HepG2 (cell line): ENCODE results near the gene HMHB1. TPM values are rescaled to one million over a fixed set of nuclear protein-coding genes. Genes with fewer than 3 reads are reported as not detected.

Source experiments
- ARNTL ChIP-seq: sonication (generic); formaldehyde crosslinking; IDR thresholded peaks from 2 replicates; pipeline ENCODE4 v1.4.0; 2020; ENCODE audit warnings: mild to moderate bottlenecking, missing genetic modification reagents
- ATF1 ChIP-seq: IDR thresholded peaks from 2 replicates; pipeline ENCODE4 v1.6.1; 2016; ENCODE audit warnings: mild to moderate bottlenecking, control low read depth
- NPAS2 ChIP-seq: sonication (generic); formaldehyde crosslinking; IDR thresholded peaks from 2 replicates; pipeline ENCODE4 v1.8.0; 2022; ENCODE audit warnings: mild to moderate bottlenecking, missing genetic modification reagents, borderline replicate concordance
- RCOR2 ChIP-seq: IDR thresholded peaks from 2 replicates; pipeline ENCODE4 v1.6.1; 2016; ENCODE audit warnings: missing biosample characterization, missing genetic modification reagents
- SAP130 ChIP-seq: IDR thresholded peaks from 2 replicates; pipeline ENCODE4 v1.6.1; 2016; ENCODE audit warnings: low read depth
- TGIF2 ChIP-seq: IDR thresholded peaks from 2 replicates; pipeline ENCODE4 v1.6.1; 2016; ENCODE audit warnings: control low read depth, missing compliant biosample characterization
- ZMYM4 ChIP-seq: sonication (generic); formaldehyde crosslinking; IDR thresholded peaks from 2 replicates; pipeline ENCODE4 v1.8.1; 2023; ENCODE audit warnings: mild to moderate bottlenecking, missing genetic modification reagents
- ZNF224 ChIP-seq: sonication (generic); formaldehyde crosslinking; IDR thresholded peaks from 2 replicates; pipeline ENCODE4 v1.5.0; 2020; ENCODE audit warnings: mild to moderate bottlenecking, missing genetic modification reagents
- ZNF720 ChIP-seq: sonication (generic); formaldehyde crosslinking; IDR thresholded peaks from 2 replicates; pipeline ENCODE4 v1.4.0; 2020; ENCODE audit warnings: missing genetic modification reagents
- polyA plus RNA-seq, 8 experiments: library from polyadenylated mRNA; depleted of rRNA in 3 of 8; stranded (reverse) in 7 of 8; unstranded in 1 of 8; fragments of >200 nt; fragmentation: Illumina TruSeq in 4 of 8; extraction: Trizol in 4 of 8; gene quantifications; 2 replicates each; pipeline versions ENCODE4 v1.2.1 to v1.2.3, GENCODE V29; 2011 to 2016; ENCODE audit warnings: low read depth in 4 of 8, missing spikeins in 1 of 8, mixed read lengths in 1 of 8; ENCODE audit not compliant: insufficient read depth in 1 of 8
- total RNA-seq, 5 experiments: library from RNA; depleted of rRNA; stranded (reverse); fragments of >200 nt; fragmentation: Illumina TruSeq; extraction: Trizol; gene quantifications; 2 replicates each; pipeline ENCODE4 v1.2.3, GENCODE V29; 2016; ENCODE audit warnings: low read depth in 1 of 5
- TF ChIP-seq, protein P1 (sequence below): sonication (generic); formaldehyde crosslinking; IDR thresholded peaks from 2 replicates; pipeline ENCODE4 v1.4.0; 2020; ENCODE audit warnings: missing genetic modification reagents
- TF ChIP-seq, protein P2 (sequence below), 2 experiments: sonication (generic) in 1 of 2; formaldehyde crosslinking in 1 of 2; IDR thresholded peaks; 2 replicates each; pipeline versions ENCODE4 v1.4.0 to v1.6.1; 2016 to 2020; ENCODE audit warnings: borderline replicate concordance in 1 of 2, low read depth in 1 of 2, mild to moderate bottlenecking in 1 of 2, missing genetic modification reagents in 1 of 2
- TF ChIP-seq, protein P3 (sequence below): IDR thresholded peaks from 2 replicates; pipeline ENCODE4 v1.6.1; 2016; ENCODE audit warnings: mild to moderate bottlenecking
- TF ChIP-seq, protein P4 (sequence below): sonication (generic); formaldehyde crosslinking; IDR thresholded peaks from 2 replicates; pipeline ENCODE4 v1.5.1; 2020; ENCODE audit warnings: mild to moderate bottlenecking, missing genetic modification reagents, moderate library complexity
- TF ChIP-seq, protein P5 (sequence below): fragments of 450-650 bp; IDR thresholded peaks from 2 replicates; pipeline ENCODE4 v1.6.1; 2016

Gene HMHB1
- total and polyA plus RNA-seq, 2 of the 13 experiments (the other 11 are each of a cell fraction or from before 2014, with no cell fraction given) = not detected

DNA sequence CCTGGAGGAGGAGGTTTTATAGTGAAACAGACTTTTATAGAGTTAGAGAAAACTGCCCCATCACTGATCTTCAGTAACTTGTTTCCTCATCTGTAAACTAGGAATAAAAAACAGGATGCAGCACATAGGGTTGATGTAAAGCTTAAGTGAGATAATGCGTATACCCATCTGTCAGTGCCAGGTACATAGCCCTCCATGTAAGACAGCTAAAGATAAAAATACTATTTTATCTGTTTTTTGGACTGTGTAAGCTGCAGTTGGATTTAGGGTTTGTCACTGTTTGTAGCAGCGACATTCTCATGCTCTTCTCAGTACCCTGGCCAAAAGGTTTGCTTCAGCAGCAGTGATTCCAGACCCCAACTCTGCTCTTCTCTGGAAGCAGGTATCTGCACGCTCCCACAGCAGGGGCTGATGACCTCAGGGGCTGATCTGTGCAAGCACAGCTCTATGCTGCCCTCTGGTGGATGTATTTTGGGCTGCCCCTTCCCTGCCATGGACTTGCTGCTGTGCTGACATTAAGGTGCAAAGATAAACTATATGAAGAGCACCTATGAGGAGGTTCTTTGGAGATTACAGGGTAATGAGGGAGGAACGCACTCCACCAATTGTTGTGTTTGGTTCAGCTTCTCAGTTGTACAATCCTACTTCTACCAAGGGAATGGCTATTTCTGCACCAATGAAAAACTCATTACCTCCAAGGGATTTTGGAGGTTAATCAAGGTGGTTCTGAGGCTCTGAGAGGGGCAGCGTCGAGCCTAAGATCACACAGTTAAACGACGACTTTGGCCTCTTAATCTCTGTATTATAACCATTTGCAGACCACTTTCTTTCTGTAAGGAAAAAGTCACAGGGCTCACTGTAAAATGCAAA, 13.1 kb downstream of the HMHB1 start (continued):
- TF ChIP-seq, protein P1, sequence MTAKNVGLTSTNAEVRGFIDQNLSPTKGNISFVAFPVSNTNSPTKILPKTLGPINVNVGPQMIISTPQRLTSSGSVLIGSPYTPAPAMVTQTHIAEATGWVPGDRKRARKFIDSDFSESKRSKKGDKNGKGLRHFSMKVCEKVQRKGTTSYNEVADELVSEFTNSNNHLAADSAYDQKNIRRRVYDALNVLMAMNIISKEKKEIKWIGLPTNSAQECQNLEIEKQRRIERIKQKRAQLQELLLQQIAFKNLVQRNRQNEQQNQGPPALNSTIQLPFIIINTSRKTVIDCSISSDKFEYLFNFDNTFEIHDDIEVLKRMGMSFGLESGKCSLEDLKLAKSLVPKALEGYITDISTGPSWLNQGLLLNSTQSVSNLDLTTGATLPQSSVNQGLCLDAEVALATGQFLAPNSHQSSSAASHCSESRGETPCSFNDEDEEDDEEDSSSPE (CRISPR knock-in tag) = no peak
- TF ChIP-seq, protein P2, sequence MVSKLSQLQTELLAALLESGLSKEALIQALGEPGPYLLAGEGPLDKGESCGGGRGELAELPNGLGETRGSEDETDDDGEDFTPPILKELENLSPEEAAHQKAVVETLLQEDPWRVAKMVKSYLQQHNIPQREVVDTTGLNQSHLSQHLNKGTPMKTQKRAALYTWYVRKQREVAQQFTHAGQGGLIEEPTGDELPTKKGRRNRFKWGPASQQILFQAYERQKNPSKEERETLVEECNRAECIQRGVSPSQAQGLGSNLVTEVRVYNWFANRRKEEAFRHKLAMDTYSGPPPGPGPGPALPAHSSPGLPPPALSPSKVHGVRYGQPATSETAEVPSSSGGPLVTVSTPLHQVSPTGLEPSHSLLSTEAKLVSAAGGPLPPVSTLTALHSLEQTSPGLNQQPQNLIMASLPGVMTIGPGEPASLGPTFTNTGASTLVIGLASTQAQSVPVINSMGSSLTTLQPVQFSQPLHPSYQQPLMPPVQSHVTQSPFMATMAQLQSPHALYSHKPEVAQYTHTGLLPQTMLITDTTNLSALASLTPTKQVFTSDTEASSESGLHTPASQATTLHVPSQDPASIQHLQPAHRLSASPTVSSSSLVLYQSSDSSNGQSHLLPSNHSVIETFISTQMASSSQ (IDR thresholded peaks at IDR 0.05; ENCODE audit: low read depth) = no peak
- TF ChIP-seq, protein P2 (CRISPR knock-in tag; IDR thresholded peaks at IDR 0.05; ENCODE audit: borderline replicate concordance) = no peak
- no peak for TF ChIP-seq SAP130 (CRISPR knock-in tag)
- TF ChIP-seq TGIF2 (CRISPR knock-in tag) = no peak
- TF ChIP-seq NPAS2 (CRISPR knock-in tag) = no peak
- TF ChIP-seq, protein P3, sequence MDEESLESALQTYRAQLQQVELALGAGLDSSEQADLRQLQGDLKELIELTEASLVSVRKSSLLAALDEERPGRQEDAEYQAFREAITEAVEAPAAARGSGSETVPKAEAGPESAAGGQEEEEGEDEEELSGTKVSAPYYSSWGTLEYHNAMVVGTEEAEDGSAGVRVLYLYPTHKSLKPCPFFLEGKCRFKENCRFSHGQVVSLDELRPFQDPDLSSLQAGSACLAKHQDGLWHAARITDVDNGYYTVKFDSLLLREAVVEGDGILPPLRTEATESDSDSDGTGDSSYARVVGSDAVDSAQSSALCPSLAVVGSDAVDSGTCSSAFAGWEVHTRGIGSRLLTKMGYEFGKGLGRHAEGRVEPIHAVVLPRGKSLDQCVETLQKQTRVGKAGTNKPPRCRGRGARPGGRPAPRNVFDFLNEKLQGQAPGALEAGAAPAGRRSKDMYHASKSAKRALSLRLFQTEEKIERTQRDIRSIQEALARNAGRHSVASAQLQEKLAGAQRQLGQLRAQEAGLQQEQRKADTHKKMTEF (CRISPR knock-in tag) = 0 out of 2 replicates have a peak, but pooled peaks have one; percentile 53
- no peak for TF ChIP-seq ATF1 (CRISPR knock-in tag)
- TF ChIP-seq, protein P4, sequence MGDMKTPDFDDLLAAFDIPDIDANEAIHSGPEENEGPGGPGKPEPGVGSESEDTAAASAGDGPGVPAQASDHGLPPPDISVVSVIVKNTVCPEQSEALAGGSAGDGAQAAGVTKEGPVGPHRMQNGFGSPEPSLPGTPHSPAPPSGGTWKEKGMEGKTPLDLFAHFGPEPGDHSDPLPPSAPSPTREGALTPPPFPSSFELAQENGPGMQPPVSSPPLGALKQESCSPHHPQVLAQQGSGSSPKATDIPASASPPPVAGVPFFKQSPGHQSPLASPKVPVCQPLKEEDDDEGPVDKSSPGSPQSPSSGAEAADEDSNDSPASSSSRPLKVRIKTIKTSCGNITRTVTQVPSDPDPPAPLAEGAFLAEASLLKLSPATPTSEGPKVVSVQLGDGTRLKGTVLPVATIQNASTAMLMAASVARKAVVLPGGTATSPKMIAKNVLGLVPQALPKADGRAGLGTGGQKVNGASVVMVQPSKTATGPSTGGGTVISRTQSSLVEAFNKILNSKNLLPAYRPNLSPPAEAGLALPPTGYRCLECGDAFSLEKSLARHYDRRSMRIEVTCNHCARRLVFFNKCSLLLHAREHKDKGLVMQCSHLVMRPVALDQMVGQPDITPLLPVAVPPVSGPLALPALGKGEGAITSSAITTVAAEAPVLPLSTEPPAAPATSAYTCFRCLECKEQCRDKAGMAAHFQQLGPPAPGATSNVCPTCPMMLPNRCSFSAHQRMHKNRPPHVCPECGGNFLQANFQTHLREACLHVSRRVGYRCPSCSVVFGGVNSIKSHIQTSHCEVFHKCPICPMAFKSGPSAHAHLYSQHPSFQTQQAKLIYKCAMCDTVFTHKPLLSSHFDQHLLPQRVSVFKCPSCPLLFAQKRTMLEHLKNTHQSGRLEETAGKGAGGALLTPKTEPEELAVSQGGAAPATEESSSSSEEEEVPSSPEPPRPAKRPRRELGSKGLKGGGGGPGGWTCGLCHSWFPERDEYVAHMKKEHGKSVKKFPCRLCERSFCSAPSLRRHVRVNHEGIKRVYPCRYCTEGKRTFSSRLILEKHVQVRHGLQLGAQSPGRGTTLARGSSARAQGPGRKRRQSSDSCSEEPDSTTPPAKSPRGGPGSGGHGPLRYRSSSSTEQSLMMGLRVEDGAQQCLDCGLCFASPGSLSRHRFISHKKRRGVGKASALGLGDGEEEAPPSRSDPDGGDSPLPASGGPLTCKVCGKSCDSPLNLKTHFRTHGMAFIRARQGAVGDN (CRISPR knock-in tag) = no peak
- no peak for TF ChIP-seq ZNF720 (CRISPR knock-in tag)
- TF ChIP-seq ZNF224 = peak; percentile 60; the same call in 1 of the 2 replicates
- TF ChIP-seq, protein P5, sequence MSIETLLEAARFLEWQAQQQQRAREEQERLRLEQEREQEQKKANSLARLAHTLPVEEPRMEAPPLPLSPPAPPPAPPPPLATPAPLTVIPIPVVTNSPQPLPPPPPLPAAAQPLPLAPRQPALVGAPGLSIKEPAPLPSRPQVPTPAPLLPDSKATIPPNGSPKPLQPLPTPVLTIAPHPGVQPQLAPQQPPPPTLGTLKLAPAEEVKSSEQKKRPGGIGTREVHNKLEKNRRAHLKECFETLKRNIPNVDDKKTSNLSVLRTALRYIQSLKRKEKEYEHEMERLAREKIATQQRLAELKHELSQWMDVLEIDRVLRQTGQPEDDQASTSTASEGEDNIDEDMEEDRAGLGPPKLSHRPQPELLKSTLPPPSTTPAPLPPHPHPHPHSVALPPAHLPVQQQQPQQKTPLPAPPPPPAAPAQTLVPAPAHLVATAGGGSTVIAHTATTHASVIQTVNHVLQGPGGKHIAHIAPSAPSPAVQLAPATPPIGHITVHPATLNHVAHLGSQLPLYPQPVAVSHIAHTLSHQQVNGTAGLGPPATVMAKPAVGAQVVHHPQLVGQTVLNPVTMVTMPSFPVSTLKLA = no peak
- TF ChIP-seq ARNTL (CRISPR knock-in tag) = no peak
- no peak for TF ChIP-seq RCOR2 (CRISPR knock-in tag)
- no peak for TF ChIP-seq ZMYM4
